OCI-M2 (cell line): ENCODE data around the gene LMCD1.

ENCODE experiments used
- DNase-seq: peaks from one replicate; lab custom pipeline; 2025; ENCODE audit not compliant: unreplicated experiment; lab: John Stamatoyannopoulos, UW

Gene LMCD1

DNA sequence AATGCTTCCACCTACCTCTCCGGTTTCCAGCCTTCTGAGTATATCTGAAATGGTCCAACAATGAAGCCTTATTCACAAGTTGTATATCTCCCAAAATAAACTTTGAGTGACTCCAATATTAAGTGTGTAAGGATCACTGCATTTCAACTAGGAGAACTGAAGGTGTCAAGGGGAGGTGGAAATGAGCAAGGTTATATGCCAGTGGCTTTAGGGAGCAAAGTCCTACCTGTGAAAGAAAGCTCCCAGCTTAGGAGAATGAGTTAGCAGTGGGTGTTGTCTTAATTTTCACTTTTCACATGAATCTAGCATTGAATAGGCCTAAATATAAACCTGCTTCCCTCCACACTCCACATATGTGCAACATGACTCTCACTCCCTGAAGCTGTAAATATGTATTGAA is 29.0 kb downstream of the LMCD1 start:
- DNase-seq, result no peak

DNA sequence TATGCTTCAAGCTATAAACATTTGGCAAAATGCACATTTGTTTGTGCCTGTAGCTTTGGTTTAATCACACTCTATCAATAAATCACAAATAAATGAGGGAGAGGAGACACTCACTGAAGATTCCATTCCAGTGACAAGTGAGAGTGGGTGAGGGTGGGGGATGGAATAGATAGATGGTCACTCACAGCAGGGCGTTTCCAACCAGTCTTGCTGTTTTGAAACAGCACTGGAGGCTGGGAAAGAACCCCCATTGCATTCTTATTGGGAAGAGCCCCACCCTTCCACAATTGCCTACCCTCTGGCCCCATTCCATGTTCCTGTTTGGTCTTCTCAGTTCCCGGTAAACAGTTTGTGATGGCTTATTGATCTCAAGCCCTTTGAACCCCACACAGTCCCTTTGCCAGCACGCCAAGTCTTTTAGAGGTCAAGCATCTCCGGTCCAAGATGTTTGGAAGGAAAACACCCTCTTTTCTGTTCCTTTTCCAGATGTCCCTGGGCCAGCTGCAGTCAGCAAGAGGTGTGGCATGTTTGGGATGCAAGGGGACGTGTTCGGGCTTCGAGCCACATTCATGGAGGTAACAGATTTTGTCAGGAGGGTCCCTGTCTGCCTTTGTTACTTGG is 30.7 kb downstream of the LMCD1 start:
- DNase-seq, result no peak

DNA sequence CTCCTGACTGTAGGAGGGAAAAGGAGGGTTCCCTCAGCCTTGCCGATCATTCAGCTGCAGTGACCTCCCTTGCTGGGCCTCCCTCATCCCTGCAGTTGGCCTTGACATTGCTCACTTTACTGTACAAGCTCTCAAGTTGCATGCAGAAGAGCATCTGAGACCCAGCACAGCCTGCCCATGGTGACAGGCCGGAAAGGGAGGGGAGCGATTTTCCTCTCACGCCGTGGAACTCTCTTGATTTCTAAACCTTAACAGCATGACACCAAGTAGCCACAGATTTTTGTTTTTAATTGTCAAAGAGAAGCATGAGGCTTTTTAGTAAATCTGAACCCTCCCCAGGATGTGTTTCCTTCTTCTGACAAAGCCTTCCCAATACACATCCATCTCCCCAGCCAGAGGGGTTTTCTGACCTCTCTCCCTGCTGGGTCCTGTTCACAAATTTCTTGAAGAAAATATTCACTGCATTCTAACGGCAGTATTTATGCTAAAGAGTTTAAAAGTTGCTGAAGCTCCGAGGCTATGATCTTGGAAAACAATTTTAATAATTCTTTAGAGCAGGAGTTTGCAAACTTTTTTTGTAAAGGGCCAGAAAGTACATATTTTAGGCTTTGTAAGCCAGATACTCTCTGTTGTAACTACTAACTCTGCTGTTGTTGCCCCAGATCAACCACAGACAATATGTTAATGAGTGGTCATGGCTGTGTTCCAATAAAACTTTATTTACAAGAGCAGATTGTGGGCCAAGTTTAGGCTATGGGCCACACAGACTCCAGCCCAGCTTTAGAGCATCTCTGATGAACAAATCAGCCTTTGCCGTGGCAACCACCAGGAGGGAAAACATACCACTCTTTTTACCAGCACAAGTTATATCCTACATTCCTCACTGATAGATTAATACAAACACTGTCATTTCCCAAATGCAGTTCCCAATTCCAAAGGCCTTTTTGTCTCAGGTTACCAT is 34.8 kb downstream of the LMCD1 start:
- DNase-seq, result no peak

DNA sequence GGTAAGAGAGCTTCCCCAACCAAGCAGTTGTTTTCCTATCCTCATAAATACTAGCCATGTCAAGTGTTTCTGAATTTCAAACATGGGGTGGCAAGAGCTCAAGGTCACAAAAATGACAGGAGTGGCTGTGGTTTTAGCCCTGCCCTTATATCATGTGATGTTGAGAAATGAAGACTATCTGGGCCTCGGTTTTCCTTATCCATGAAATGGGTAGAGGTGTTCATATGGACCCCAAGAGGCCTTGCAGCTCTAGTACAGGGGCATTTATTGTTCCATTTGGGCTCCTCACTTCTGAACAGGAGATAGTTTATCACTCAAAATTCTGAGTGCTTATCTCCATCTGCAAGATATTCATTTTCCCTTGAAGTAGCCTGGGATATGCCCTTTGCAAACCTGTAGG is 35.8 kb downstream of the LMCD1 start:
- DNase-seq, result no peak

- DNase-seq, result no peak
Observed at GRCh38 chr3:8538223-8538622, 36.6 kb downstream of the LMCD1 start.

DNA sequence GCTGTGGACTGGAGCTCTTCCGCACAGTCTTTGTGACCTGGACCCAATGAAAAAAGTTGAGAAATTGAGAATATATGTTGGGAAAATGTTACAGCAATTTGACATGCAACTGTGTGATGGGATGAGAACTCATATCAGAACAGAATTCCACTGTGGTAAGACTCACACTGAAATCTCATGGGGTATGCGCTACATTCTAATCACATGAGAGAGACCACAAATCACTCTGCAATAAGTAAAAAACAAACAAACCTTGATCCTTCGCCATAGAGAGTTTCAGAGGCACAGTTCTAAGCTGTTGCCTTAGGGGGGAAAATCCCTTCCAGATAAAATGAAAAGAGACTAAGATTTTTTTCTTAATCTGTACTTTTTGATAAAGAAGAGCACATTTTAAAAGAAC is 37.3 kb downstream of the LMCD1 start:
- DNase-seq, result no peak

- no peak for DNase-seq
Observed at GRCh38 chr3:8539419-8539818, 37.8 kb downstream of the LMCD1 start.

- no peak for DNase-seq
Observed at GRCh38 chr3:8540456-8540855, 38.8 kb downstream of the LMCD1 start.

DNA sequence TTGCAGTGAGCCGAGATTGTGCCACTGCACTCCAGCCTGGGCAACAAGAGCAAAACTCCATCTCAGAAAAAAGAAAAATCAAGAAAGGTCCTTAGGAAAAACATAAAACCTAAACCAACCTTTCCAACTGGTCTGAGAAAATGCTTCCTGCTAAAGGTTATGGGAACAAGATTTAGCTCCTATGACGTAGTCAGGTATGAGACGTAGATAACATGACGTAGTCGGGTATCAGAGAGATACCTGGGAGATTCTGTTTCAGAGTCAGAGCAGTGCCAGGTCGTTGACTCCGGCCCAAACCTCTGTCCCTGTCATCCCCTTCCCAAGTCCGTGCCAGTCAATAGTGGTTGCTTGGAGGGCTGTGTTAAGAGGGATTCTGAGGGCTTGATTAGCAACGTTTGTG is 39.9 kb downstream of the LMCD1 start:
- DNase-seq, result no peak

DNA sequence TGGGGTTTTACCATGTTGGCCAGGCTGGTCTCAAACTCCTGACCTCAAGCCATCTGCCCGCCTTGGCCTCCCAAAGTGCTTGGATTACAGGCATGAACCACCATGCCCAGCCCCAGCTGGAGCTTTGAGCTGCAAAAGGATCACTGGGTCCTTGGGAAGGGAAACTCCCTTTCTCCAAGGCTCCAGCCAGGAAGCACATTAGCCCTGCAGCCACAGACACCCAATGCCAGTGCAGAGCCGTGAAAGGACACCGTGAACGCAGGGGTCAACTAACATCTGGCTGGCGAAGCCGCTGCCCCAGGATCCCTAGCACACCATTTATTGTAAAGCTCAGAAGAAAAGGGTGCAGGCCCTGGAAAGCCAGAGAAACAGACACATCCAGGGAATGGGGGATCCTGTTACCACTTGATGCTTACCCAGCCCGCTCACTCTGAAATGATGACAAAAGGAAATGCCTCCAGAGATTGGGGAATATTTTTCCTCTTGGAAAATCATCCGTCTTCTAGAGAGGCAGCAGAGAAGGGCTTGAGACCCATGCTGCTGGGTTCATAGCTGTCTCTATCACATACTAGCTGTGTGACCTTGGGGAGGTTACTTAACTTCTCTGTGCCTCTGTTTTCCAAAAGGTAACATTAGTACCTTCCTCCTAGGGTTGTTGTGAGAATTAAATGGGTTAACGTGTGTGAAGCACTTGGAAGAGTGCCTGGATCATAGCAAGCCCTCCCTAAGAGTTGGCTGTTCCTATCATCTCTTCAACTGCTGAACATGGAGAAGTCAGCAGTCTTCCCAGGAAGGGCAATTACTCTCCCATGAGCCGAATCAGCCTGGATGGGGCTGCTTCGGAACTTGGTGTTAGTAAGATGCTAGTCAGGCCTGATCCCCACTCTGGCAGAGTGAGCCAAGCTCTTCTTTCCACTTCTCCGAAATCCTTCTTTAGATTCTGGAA is 40.8 kb downstream of the LMCD1 start:
- no peak for DNase-seq

GRCh38 chr3:8546609-8547008 is 45.0 kb downstream of the LMCD1 start:
- DNase-seq, result no peak

DNA sequence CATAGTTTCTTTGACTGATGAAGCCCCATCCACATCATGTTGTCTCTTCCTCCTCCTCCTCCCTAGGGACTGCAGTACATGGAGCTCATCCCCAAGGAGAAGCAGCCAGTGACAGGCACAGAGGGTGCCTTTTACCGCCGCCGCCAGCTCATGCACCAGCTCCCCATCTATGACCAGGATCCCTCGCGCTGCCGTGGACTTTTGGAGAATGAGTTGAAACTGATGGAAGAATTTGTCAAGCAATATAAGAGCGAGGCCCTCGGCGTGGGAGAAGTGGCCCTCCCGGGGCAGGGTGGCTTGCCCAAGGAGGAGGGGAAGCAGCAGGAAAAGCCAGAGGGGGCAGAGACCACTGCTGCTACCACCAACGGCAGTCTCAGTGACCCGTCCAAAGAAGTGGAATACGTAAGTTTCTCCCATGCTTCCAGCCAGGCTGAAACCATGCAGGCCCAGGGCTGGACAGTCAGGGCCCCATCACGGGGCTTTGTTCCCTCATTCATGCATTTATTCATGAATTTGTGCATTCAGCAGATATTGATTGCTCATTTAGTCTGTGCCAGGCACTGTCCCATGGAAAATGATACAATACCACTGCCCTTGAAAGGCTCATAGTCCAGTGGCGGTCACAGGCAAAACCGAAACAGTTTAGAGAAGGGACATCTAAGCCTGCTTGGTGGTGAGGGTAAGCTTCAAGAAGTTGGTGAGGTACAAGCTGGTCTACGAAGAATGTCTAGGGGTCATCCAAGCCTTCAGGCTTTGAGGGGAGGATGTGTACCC is 47.1 kb downstream of the LMCD1 start:
- no peak for DNase-seq

- DNase-seq, result no peak
Observed at GRCh38 chr3:8549354-8549753, 47.7 kb downstream of the LMCD1 start.

GRCh38 chr3:8550611-8551010 is 49.0 kb downstream of the LMCD1 start:
- DNase-seq, result no peak

- DNase-seq, result no peak
Observed at GRCh38 chr3:8552223-8552762, 50.7 kb downstream of the LMCD1 start.

DNA sequence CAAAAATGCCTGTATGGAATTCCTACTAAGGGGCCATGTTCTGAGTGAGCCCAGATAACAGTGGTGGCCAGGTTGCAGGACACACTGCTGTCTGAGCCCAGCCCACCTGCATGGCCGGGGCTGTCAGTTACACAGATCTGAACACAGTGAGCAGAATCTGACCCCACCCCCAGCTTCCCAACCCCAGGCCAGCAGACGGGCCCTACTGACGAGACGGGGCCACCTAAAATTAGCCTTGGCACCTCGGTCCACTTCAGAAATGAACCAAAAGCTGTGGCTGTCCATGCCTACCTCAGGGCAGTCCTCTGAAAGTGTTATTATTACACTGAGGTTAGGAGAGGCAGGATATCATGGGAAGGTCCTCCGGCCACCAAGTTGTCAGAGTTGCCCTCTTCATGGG is 51.8 kb downstream of the LMCD1 start:
- no peak for DNase-seq

DNA sequence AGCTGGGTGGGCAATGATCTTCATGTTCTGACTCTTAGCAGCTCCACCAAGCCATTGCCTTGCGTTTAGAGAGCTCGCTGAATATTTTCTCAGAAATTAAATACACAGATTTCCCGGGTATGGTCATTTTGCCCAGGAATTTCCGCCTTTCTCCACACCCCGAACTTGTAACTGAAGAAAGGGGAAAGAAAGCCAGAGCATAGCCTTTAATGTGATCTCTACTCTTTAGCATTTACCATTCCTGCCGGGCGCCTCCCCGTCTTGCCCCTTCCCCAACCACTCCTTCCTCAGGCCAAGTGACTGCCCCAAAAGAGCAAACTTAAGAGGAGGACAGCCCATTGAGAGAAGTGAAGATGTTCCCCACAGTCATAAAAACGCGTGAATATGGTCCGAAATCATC is 53.1 kb downstream of the LMCD1 start:
- no peak for DNase-seq

- DNase-seq, result no peak
Observed at GRCh38 chr3:8555113-8555661, 53.6 kb downstream of the LMCD1 start.

DNA sequence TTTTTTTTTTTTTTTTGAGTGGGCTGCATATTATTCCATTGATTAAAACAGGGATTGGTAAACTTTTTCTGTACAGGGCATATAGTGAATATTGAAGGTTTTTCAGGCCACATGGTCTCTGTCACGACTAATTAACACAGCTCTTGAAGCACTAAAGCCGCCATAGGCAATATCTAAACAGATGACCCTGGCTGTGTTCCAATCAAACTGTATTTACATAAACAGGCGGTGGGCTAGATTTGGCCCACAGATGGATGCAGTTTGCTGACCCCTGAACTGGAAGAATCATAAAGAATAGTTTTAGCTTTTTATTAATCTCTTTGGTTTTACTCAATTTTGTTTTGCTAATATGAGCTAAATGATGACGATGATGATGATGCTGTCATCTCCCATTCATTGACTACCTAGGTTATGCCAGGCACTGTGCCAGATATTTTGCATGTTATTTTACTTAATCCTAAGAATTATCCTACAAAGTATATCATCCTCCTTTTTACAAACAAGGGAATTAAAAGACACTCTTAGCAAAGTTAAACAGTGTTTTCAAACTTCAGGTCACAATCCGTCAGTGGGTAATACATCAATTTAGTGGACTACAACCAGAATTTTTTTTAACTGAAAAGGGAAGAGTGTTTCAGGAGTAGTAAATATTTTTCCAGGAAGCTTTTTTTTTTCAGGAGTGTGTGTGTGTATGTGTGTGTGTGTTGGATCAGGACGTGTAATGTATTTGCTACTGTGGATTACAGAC is 54.3 kb downstream of the LMCD1 start:
- no peak for DNase-seq
